ENCODE measurements around the gene NEGR1.

GRCh38 chr1:71823708-71824305 is 458.5 kb downstream of the NEGR1 start:
- TF ChIP-seq CTCF (IDR thresholded peaks at IDR 0.05) (no peak), POLR2A (IDR thresholded peaks at IDR 0.05) (no peak)

Measured in upper lobe of left lung (tissue), 4 donors.